A549 (cell line): ENCODE results near the gene ZNF586. TPM values are rescaled to one million over a fixed set of nuclear protein-coding genes. Genes with fewer than 3 reads are reported as not detected.

Experiments used
- ATAC-seq, 2 experiments: fragments of 200-7000 bp in 1 of 2; fragments of >200 bp in 1 of 2; cut with Nextera tagmentation in 1 of 2; cut with Tn5 transposase in 1 of 2; 3 replicates each; pipeline versions ENCODE4 v1.8.0 to v1.9.1; 2018 to 2020; ENCODE audit warnings: mild to moderate bottlenecking in 1 of 2, moderate library complexity in 1 of 2
- CTCF ChIA-PET: fragments of 300-600 bp; sonication (Branson Sonifier 250); formaldehyde crosslinking; extraction: SDS; loops from one replicate; lab custom pipeline; 2021; ENCODE audit warnings: antibody characterized with exemption, inconsistent platforms; lab: Yijun Ruan, JAX
- POLR2A ChIA-PET: fragments of 350-600 bp; formaldehyde crosslinking; extraction: SDS; loops from one replicate; lab custom pipeline; 2021; ENCODE audit warnings: antibody characterized with exemption, inconsistent platforms; lab: Yijun Ruan, JAX
- DNase-seq, 2 experiments: peaks; one replicate each; pipeline versions ENCODE4 v3.0.0 to v3.0.0-alpha.2; 2011 to 2016; ENCODE audit warnings: low read depth in 1 of 2, low spot score in 1 of 2
- FAIRE-seq: peaks from 2 replicates; lab custom pipeline; 2011; peaks lifted over from hg19 to GRCh38; lab: Jason Lieb, UNC
- H3K27ac ChIP-seq, 2 experiments: fragments of >200 bp; sonication (Bioruptor Twin); formaldehyde crosslinking; 3 replicates each; pipeline ENCODE4 v1.5.1; 2016 to 2017
- H3K4me1 ChIP-seq: fragments of >200 bp; sonication (Bioruptor Twin); formaldehyde crosslinking; 3 replicates; pipeline ENCODE4 v1.6.1; 2016
- H3K4me2 ChIP-seq: fragments of >200 bp; sonication (Bioruptor Twin); formaldehyde crosslinking; 3 replicates; pipeline ENCODE4 v1.6.1; 2016
- H3K4me3 ChIP-seq: fragments of >200 bp; sonication (Bioruptor Twin); formaldehyde crosslinking; 3 replicates; pipeline ENCODE4 v1.5.1; 2016
- H3K9me3 ChIP-seq: fragments of >200 bp; sonication (Bioruptor Twin); formaldehyde crosslinking; 3 replicates; pipeline ENCODE4 v1.6.1; 2016
- ATOH8 ChIP-seq: fragments of 250-450 bp; sonication (Bioruptor Pico); IDR thresholded peaks from 2 replicates; pipeline ENCODE4 v1.5.0; 2020; ENCODE audit warnings: low read depth, mild to moderate bottlenecking, moderate library complexity
- CEBPB ChIP-seq, 2 experiments: fragments of >200 bp in 1 of 2; sonication (Bioruptor Twin) in 1 of 2; formaldehyde crosslinking in 1 of 2; IDR thresholded peaks; 2 replicates each; pipeline ENCODE4 v1.6.1; 2012 to 2016
- CHD2 ChIP-seq: fragments of 150-350 bp; IDR thresholded peaks from 2 replicates; pipeline ENCODE4 v1.6.1; 2014; ENCODE audit warnings: low read length; ENCODE audit not compliant: partially characterized antibody
- E2F6 ChIP-seq: IDR thresholded peaks from 2 replicates; pipeline ENCODE4 v1.6.1; 2012; ENCODE audit warnings: low read depth, borderline replicate concordance
- EHMT2 ChIP-seq: fragments of 200-600 bp; sonication (generic); IDR thresholded peaks from 2 replicates; pipeline ENCODE4 v1.6.1; 2016; ENCODE audit warnings: antibody characterized with exemption, low read depth, mild to moderate bottlenecking, moderate library complexity
- ESRRA ChIP-seq: fragments of 150-350 bp; IDR thresholded peaks from 2 replicates; pipeline ENCODE4 v1.6.1; 2014; ENCODE audit warnings: mild to moderate bottlenecking, low read length, borderline replicate concordance
- GATA3 ChIP-seq: IDR thresholded peaks from 2 replicates; pipeline ENCODE4 v1.6.1; 2012; ENCODE audit warnings: borderline replicate concordance
- HEYL ChIP-seq: fragments of 250-450 bp; sonication (Bioruptor Pico); IDR thresholded peaks from 2 replicates; pipeline ENCODE4 v1.8.0; 2021; ENCODE audit warnings: mild to moderate bottlenecking, moderate library complexity
- HOXB13 ChIP-seq: fragments of 250-450 bp; sonication (Bioruptor Pico); IDR thresholded peaks from 2 replicates; pipeline ENCODE4 v1.5.0; 2020; ENCODE audit warnings: low read depth, mild to moderate bottlenecking, moderate library complexity
- HOXB5 ChIP-seq: fragments of 250-450 bp; sonication (Bioruptor Pico); IDR thresholded peaks from 2 replicates; pipeline ENCODE4 v1.5.0; 2020; ENCODE audit warnings: mild to moderate bottlenecking, moderate library complexity
- JUN ChIP-seq, 2 experiments: fragments of >200 bp; sonication (Bioruptor Twin); formaldehyde crosslinking; IDR thresholded peaks; 2 replicates in 1 of 2; 3 replicates in 1 of 2; pipeline ENCODE4 v1.6.1; 2016 to 2017
- MAFK ChIP-seq: fragments of 450-650 bp; IDR thresholded peaks from 2 replicates; pipeline ENCODE4 v1.6.1; 2014; ENCODE audit not compliant: partially characterized antibody
- MAX ChIP-seq: IDR thresholded peaks from 2 replicates; pipeline ENCODE4 v1.6.1; 2012
- MAZ ChIP-seq: fragments of 150-350 bp; IDR thresholded peaks from 2 replicates; pipeline ENCODE4 v1.6.1; 2014; ENCODE audit warnings: antibody characterized with exemption, low read depth, low read length, borderline replicate concordance
- NPAS2 ChIP-seq: fragments of 250-450 bp; sonication (Bioruptor Pico); IDR thresholded peaks from 2 replicates; pipeline ENCODE4 v1.8.0; 2022; ENCODE audit warnings: mild to moderate bottlenecking, moderate library complexity, borderline replicate concordance
- PBX3 ChIP-seq: IDR thresholded peaks from 2 replicates; pipeline ENCODE4 v1.6.1; 2012
- PHF8 ChIP-seq: fragments of 200-600 bp; sonication (generic); IDR thresholded peaks from 2 replicates; pipeline ENCODE4 v1.6.1; 2016; ENCODE audit warnings: low read depth, mild to moderate bottlenecking, antibody characterized with exemption, moderate library complexity, borderline replicate concordance
- POLR2A ChIP-seq: IDR thresholded peaks from 2 replicates; pipeline ENCODE4 v1.6.1; 2012; ENCODE audit warnings: mild to moderate bottlenecking, low read length
- RCOR1 ChIP-seq: fragments of 150-350 bp; IDR thresholded peaks from 2 replicates; pipeline ENCODE4 v1.6.1; 2014; ENCODE audit warnings: antibody characterized with exemption, low read length, low read depth
- REST ChIP-seq: fragments of 200-600 bp; sonication (generic); IDR thresholded peaks from 2 replicates; pipeline ENCODE4 v1.6.1; 2016; ENCODE audit warnings: antibody characterized with exemption, mild to moderate bottlenecking, moderate library complexity
- SMC3 ChIP-seq: fragments of >200 bp; sonication (Bioruptor Twin); formaldehyde crosslinking; IDR thresholded peaks from 3 replicates; pipeline ENCODE4 v1.6.1; 2018; ENCODE audit warnings: inconsistent platforms
- USF2 ChIP-seq: fragments of 450-650 bp; IDR thresholded peaks from 2 replicates; pipeline ENCODE4 v1.6.1; 2014; ENCODE audit warnings: antibody characterized with exemption
- ZC3H11A ChIP-seq: fragments of 450-650 bp; IDR thresholded peaks from 2 replicates; pipeline ENCODE4 v1.6.1; 2014; ENCODE audit warnings: antibody characterized with exemption, mild to moderate bottlenecking
- ZFP36 ChIP-seq: fragments of 450-650 bp; IDR thresholded peaks from 2 replicates; pipeline ENCODE4 v1.6.1; 2014; ENCODE audit warnings: borderline replicate concordance; ENCODE audit not compliant: partially characterized antibody
- WGBS: methylation state at CpG from one replicate; pipeline ENCODE4 v1.1.6; 2017; ENCODE audit errors: missing lambda C conversion rate; 5-methylcytosine and 5-hydroxymethylcytosine counted together
- polyA minus RNA-seq: library from RNA; depleted of rRNA, polyadenylated mRNA; stranded (reverse); fragments of >200 nt; gene quantifications from 2 replicates; pipeline ENCODE4 v1.2.3, GENCODE V29; 2011; rRNA and poly(A)+ RNA removed
- polyA plus RNA-seq, 4 experiments: library from polyadenylated mRNA; depleted of rRNA in 3 of 4; stranded (reverse); fragments of >200 nt; fragmentation: RNase III in 1 of 4; extraction: RNeasy Plus Mini Kit Qiagen cat#74134 plus additional on column Dnase treatment in 1 of 4; gene quantifications; 2 replicates in 3 of 4; 3 replicates in 1 of 4; pipeline ENCODE4 v1.2.3, GENCODE V29; 2011 to 2017

ZNF586 gene
- polyA plus RNA-seq (2011; rRNA removed) (8.1 and 8.2 TPM in 2 replicates), polyA plus RNA-seq (2017; fragmentation: RNase III; extraction: RNeasy Plus Mini Kit Qiagen cat#74134 plus additional on column Dnase treatment) (7.1 to 8.5 TPM (median 7.3 TPM) in 3 replicates), polyA minus RNA-seq (7.0 and 7.5 TPM in 2 replicates)
- polyA plus RNA-seq (2012; cell fraction: cytosol; rRNA removed) = 4.5 and 5.5 TPM in 2 replicates
- 4.4 and 5.9 TPM in 2 replicates for polyA plus RNA-seq (2012; cell fraction: nucleus; rRNA removed)

GRCh38 chr19:57769345-57770131, at the start of gene ZNF586:
Gene ZNF586 (plus strand): TSS chr19:57769676. CDS start chr19:57769843, 167 bp downstream.
- ATAC-seq = peak; percentile 100
- Histone ChIP-seq H3K4me3 (peak within 1 kb of the TSS; percentile 69), H3K4me2 (peak within 1 kb of the TSS; percentile 55), H3K9me3 (peaks cover 93% of the 10 kb centered on the region)
- POLR2A ChIA-PET = interaction anchor here (0.5 to 1.1 kb wide), 7 partner anchors 23 to 752 kb away, joined by 3 to 7 read pairs (median 4); partner anchors contain the start of genes ZNF211, ZNF551, ZNF552 and ZNF587
- no peak for TF ChIP-seq USF2
- TF ChIP-seq PHF8 = 0 out of 2 replicates have a peak, but pooled peaks have one; percentile 5
- TF ChIP-seq REST = no peak
- TF ChIP-seq MAX = peak; percentile 89
- no peak for TF ChIP-seq ATOH8 (CRISPR knock-in tag)
- TF ChIP-seq NPAS2 (CRISPR knock-in tag) = no peak
- peak; percentile 58; the same call in 1 of the 2 replicates for TF ChIP-seq POLR2A
- no peak for TF ChIP-seq SMC3
- no peak for TF ChIP-seq RCOR1
- no peak for TF ChIP-seq CEBPB (IDR thresholded peaks at IDR 0.05)
- no peak for TF ChIP-seq ZFP36
- no peak for TF ChIP-seq HOXB13
- TF ChIP-seq HOXB5 (CRISPR knock-in tag) = no peak
- 0 out of 2 replicates have a peak, but pooled peaks have one; percentile 22 for TF ChIP-seq GATA3
- peak; percentile 72 for TF ChIP-seq E2F6
- TF ChIP-seq ESRRA = no peak
- no peak for TF ChIP-seq PBX3
- TF ChIP-seq JUN (IDR thresholded peaks at IDR 0.05) = peak in 1 of 2 experiments; percentile 79; a peak in 2 of 5 replicates
- TF ChIP-seq MAFK = no peak
- TF ChIP-seq EHMT2 = no peak
- TF ChIP-seq ZC3H11A = no peak
- no peak for TF ChIP-seq MAZ
- TF ChIP-seq CHD2 = no peak
- no peak for TF ChIP-seq HEYL (CRISPR knock-in tag)
- TF ChIP-seq, all 56 proteins: peak for 6
- Histone ChIP-seq H3K27ac (peak within 1 kb of the TSS; percentile 63 to 90), H3K4me1 (no peaks in the 10 kb centered on the region)
- peak; percentile 97 for FAIRE-seq
- peak; percentile 97 to 98 for DNase-seq
- CTCF ChIA-PET = interaction anchor here (0.6 kb wide), 1 partner anchor 266 kb away, joined by 3 read pairs; no protein-coding TSS in a partner anchor
- WGBS = 12% methylated on average over 38 of the region's 61 CpGs
